ENCODE results near the gene NEU2. TPM values are rescaled to one million over a fixed set of nuclear protein-coding genes. Genes with fewer than 3 reads are reported as not detected.
"Not testable (repeated sequence)": the region's sequence is repeated elsewhere in the genome, so short reads cannot be mapped to it uniquely, and the experiment has no call there.

The NEU2 gene
- total RNA-seq, 2 donors from 2014 or later: not detected

- H3K27ac Mint-ChIP-seq: no peak overlapping the region
- ATAC-seq: no peak
- peaks cover 20% of the 10 kb centered on the region for H3K4me1 Mint-ChIP-seq
- H3K4me3 Mint-ChIP-seq: no peak overlapping the region
- no peaks in the 10 kb centered on the region for H3K36me3 Mint-ChIP-seq (ENCODE audit: low read depth)
- no peak for DNase-seq
- peaks cover 39% of the 10 kb centered on the region for H3K27me3 Mint-ChIP-seq
- no peaks in the 10 kb centered on the region for H3K9me3 ChIP-seq (ENCODE audit: control insufficient read depth, low read length, poor library complexity, severe bottlenecking)
These were observed 12.6 kb downstream of the NEU2 start for GRCh38 chr2:233044974-233045605.

GRCh38 chr2:233047206-233047605 is 14.7 kb downstream of the NEU2 start:
- no peaks in the 10 kb centered on the region for H3K36me3 Mint-ChIP-seq (ENCODE audit: low read depth)
- H3K4me1 Mint-ChIP-seq: peaks cover 26% of the 10 kb centered on the region
- H3K27ac Mint-ChIP-seq: peak overlapping the region; percentile 37
- DNase-seq (no peak), ATAC-seq (no peak)
- no peaks in the 10 kb centered on the region for H3K9me3 ChIP-seq (ENCODE audit: control insufficient read depth, low read length, poor library complexity, severe bottlenecking)
- H3K27me3 Mint-ChIP-seq: peaks cover 25% of the 10 kb centered on the region
- no peak overlapping the region for H3K4me3 Mint-ChIP-seq

- H3K9me3 ChIP-seq (ENCODE audit: control insufficient read depth, low read length, poor library complexity, severe bottlenecking): no peaks in the 10 kb centered on the region
- peak overlapping the region; percentile 37 for H3K27ac Mint-ChIP-seq
- ATAC-seq (no peak), DNase-seq (no peak)
- H3K27me3 Mint-ChIP-seq: peaks cover 20% of the 10 kb centered on the region
- peaks cover 26% of the 10 kb centered on the region for H3K4me1 Mint-ChIP-seq
- H3K4me3 Mint-ChIP-seq: no peak overlapping the region
- H3K36me3 Mint-ChIP-seq (ENCODE audit: low read depth): no peaks in the 10 kb centered on the region
These were observed 15.2 kb downstream of the NEU2 start for GRCh38 chr2:233047667-233048066.

GRCh38 chr2:233048569-233049193 is 16.2 kb downstream of the NEU2 start:
- H3K36me3 Mint-ChIP-seq (ENCODE audit: low read depth): no peaks in the 10 kb centered on the region

GRCh38 chr2:233049194-233049761 is 16.8 kb downstream of the NEU2 start:
- peaks cover 26% of the 10 kb centered on the region for H3K4me1 Mint-ChIP-seq
- H3K27me3 Mint-ChIP-seq: peaks cover 16% of the 10 kb centered on the region
- H3K36me3 Mint-ChIP-seq (ENCODE audit: low read depth): no peaks in the 10 kb centered on the region
- DNase-seq: no peak
- H3K9me3 ChIP-seq (ENCODE audit: control insufficient read depth, low read length, poor library complexity, severe bottlenecking): no peaks in the 10 kb centered on the region
- H3K4me3 Mint-ChIP-seq: no peak overlapping the region
- no peak overlapping the region for H3K27ac Mint-ChIP-seq
- peak; percentile 65 for ATAC-seq

More at GRCh38 chr2:233048569-233049193, 16.2 kb downstream of the NEU2 start:
- H3K4me3 Mint-ChIP-seq: no peak overlapping the region
- peaks cover 15% of the 10 kb centered on the region for H3K27me3 Mint-ChIP-seq
- no peak for ATAC-seq
- no peak for DNase-seq
- H3K4me1 Mint-ChIP-seq: peaks cover 22% of the 10 kb centered on the region
- H3K27ac Mint-ChIP-seq: peak overlapping the region; percentile 37
- H3K9me3 ChIP-seq (ENCODE audit: control insufficient read depth, low read length, poor library complexity, severe bottlenecking): no peaks in the 10 kb centered on the region

GRCh38 chr2:233051241-233052149 is 19.0 kb downstream of the NEU2 start:
- H3K27ac Mint-ChIP-seq: no peak overlapping the region

GRCh38 chr2:233052517-233052916 is 20.0 kb downstream of the NEU2 start:
- not testable (repeated sequence) for H3K27ac Mint-ChIP-seq; H3K9me3 ChIP-seq (ENCODE audit: control insufficient read depth, low read length, poor library complexity, severe bottlenecking); DNase-seq; ATAC-seq; H3K4me3 Mint-ChIP-seq; H3K36me3 Mint-ChIP-seq (ENCODE audit: low read depth)
- peaks cover 43% of the 10 kb centered on the region for H3K4me1 Mint-ChIP-seq
- H3K27me3 Mint-ChIP-seq: peaks cover 11% of the 10 kb centered on the region

More at GRCh38 chr2:233051241-233052149, 19.0 kb downstream of the NEU2 start:
- DNase-seq (no peak), ATAC-seq (no peak)
- no peak overlapping the region for H3K4me3 Mint-ChIP-seq
- H3K36me3 Mint-ChIP-seq (ENCODE audit: low read depth): no peaks in the 10 kb centered on the region
- H3K27me3 Mint-ChIP-seq: peaks cover 16% of the 10 kb centered on the region
- peaks cover 41% of the 10 kb centered on the region for H3K4me1 Mint-ChIP-seq
- no peaks in the 10 kb centered on the region for H3K9me3 ChIP-seq (ENCODE audit: control insufficient read depth, low read length, poor library complexity, severe bottlenecking)

GRCh38 chr2:233053928-233054784 is 21.7 kb downstream of the NEU2 start:
- peak; percentile 84 for ATAC-seq
- H3K27me3 Mint-ChIP-seq: peaks cover 6% of the 10 kb centered on the region
- H3K36me3 Mint-ChIP-seq (ENCODE audit: low read depth): no peaks in the 10 kb centered on the region
- peak overlapping the region; percentile 78 for H3K4me3 Mint-ChIP-seq
- H3K9me3 ChIP-seq (ENCODE audit: control insufficient read depth, low read length, poor library complexity, severe bottlenecking): no peaks in the 10 kb centered on the region
- DNase-seq: peak; percentile 55 to 72 (median 70)
- H3K4me1 Mint-ChIP-seq: peaks cover 37% of the 10 kb centered on the region
- H3K27ac Mint-ChIP-seq: peak overlapping the region; percentile 94

- no peak for DNase-seq
- Mint-ChIP-seq H3K4me1 (peaks cover 39% of the 10 kb centered on the region), H3K27ac (peak overlapping the region; percentile 94), H3K4me3 (no peak overlapping the region), H3K27me3 (peaks cover 6% of the 10 kb centered on the region), H3K36me3 (ENCODE audit: low read depth) (no peaks in the 10 kb centered on the region)
- ATAC-seq: no peak
- H3K9me3 ChIP-seq (ENCODE audit: control insufficient read depth, low read length, poor library complexity, severe bottlenecking): no peaks in the 10 kb centered on the region
These were observed 22.9 kb downstream of the NEU2 start for GRCh38 chr2:233055362-233055761.

- Mint-ChIP-seq H3K27me3 (peaks cover 6% of the 10 kb centered on the region), H3K36me3 (ENCODE audit: low read depth) (no peaks in the 10 kb centered on the region), H3K27ac (peak overlapping the region; percentile 45), H3K4me3 (no peak overlapping the region), H3K4me1 (peaks cover 40% of the 10 kb centered on the region)
- DNase-seq (no peak), ATAC-seq (no peak)
- H3K9me3 ChIP-seq (ENCODE audit: control insufficient read depth, low read length, poor library complexity, severe bottlenecking): no peaks in the 10 kb centered on the region
These were observed 24.6 kb downstream of the NEU2 start for GRCh38 chr2:233056961-233057605.

GRCh38 chr2:233058717-233059546 is 26.5 kb downstream of the NEU2 start:
- no peaks in the 10 kb centered on the region for H3K9me3 ChIP-seq (ENCODE audit: control insufficient read depth, low read length, poor library complexity, severe bottlenecking)
- ATAC-seq (no peak), DNase-seq (no peak)
- Mint-ChIP-seq H3K4me1 (peaks cover 53% of the 10 kb centered on the region), H3K27me3 (peaks cover 2% of the 10 kb centered on the region), H3K36me3 (ENCODE audit: low read depth) (no peaks in the 10 kb centered on the region), H3K27ac (peak overlapping the region; percentile 96), H3K4me3 (peak overlapping the region; percentile 68)

All from T-helper 17 cell (primary cell).